ENCODE results near the gene SHTN1.

- TF ChIP-seq CTCF (IDR thresholded peaks at IDR 0.05) (no peak), POLR2A (IDR thresholded peaks at IDR 0.05) (no peak)
Observed at GRCh38 chr10:116988311-116988710, 16.7 kb downstream of the SHTN1 start.
